Stimulated activated CD4-positive, alpha-beta T cell treated with anti-CD3 and anti-CD28 coated beads, Interleukin-15, amount 100 ng/mL, for 48 hours (primary cell): ENCODE data around the gene NOTCH1.
"Not testable (repeated sequence)": the region's sequence is repeated elsewhere in the genome, so short reads cannot be mapped to it uniquely, and the experiment has no call there.

ENCODE experiments used
- DNase-seq, 2 donors: peaks; one replicate each; pipeline ENCODE4 v3.0.0-alpha.2; 2020; ENCODE audit warnings: low read depth in 2 of 2

The NOTCH1 gene

GRCh38 chr9:136564379-136564988 lies 18.6 kb upstream of the NOTCH1 start:
- DNase-seq: no peak

GRCh38 chr9:136563646-136564325 lies 17.9 kb upstream of the NOTCH1 start:
- no peak for DNase-seq

GRCh38 chr9:136562746-136563495 lies 17.1 kb upstream of the NOTCH1 start:
- DNase-seq: no peak

GRCh38 chr9:136561779-136562178 lies 15.9 kb upstream of the NOTCH1 start:
- DNase-seq: no peak

GRCh38 chr9:136560586-136560985 lies 14.7 kb upstream of the NOTCH1 start:
- no peak for DNase-seq

- not testable (repeated sequence) for DNase-seq
Measured at GRCh38 chr9:136559371-136559770, 13.5 kb upstream of the NOTCH1 start.

GRCh38 chr9:136558846-136559245 lies 13.0 kb upstream of the NOTCH1 start:
- not testable (repeated sequence) for DNase-seq

GRCh38 chr9:136558373-136558772 lies 12.5 kb upstream of the NOTCH1 start:
- no peak for DNase-seq

- DNase-seq: no peak
Measured at GRCh38 chr9:136557036-136557435, 11.2 kb upstream of the NOTCH1 start.

GRCh38 chr9:136556166-136556565 lies 10.3 kb upstream of the NOTCH1 start:
- DNase-seq: no peak

- DNase-seq: no peak
Measured at GRCh38 chr9:136554870-136555269, 9.0 kb upstream of the NOTCH1 start.

- no peak for DNase-seq
Measured at GRCh38 chr9:136553581-136553980, 7.7 kb upstream of the NOTCH1 start.

GRCh38 chr9:136552117-136552703 lies 6.4 kb upstream of the NOTCH1 start:
- DNase-seq: no peak

GRCh38 chr9:136551401-136552116 lies 5.7 kb upstream of the NOTCH1 start:
- no peak for DNase-seq

- DNase-seq: no peak
Measured at GRCh38 chr9:136550439-136551289, 4.8 kb upstream of the NOTCH1 start.

- no peak for DNase-seq
Measured at GRCh38 chr9:136549010-136549980, 3.4 kb upstream of the NOTCH1 start.

GRCh38 chr9:136547508-136548215 lies 1.8 kb upstream of the NOTCH1 start:
- DNase-seq: no peak

GRCh38 chr9:136546697-136547501 lies 1.1 kb upstream of the NOTCH1 start:
- DNase-seq: no peak

- no peak for DNase-seq
Measured at GRCh38 chr9:136545692-136545964, 220 bp downstream of the NOTCH1 start.
